Karpas-422 (cell line): ENCODE results near the gene THRAP3. TPM values are rescaled to one million over a fixed set of nuclear protein-coding genes. Genes with fewer than 3 reads are reported as not detected.

Experiments used
- DNase-seq: peaks from one replicate; pipeline ENCODE4 v3.0.0-alpha.2; 2015
- H2AFZ ChIP-seq: fragments of 200-600 bp; sonication (generic); 2 replicates; pipeline ENCODE4 v1.6.1; 2014; ENCODE audit warnings: antibody characterized with exemption, low read length, mixed read lengths
- H3K27ac ChIP-seq: fragments of 200-600 bp; sonication (generic); 2 replicates; pipeline ENCODE4 v1.5.1; 2014; ENCODE audit warnings: mild to moderate bottlenecking, low read length, moderate library complexity
- H3K27me3 ChIP-seq: fragments of 200-600 bp; sonication (generic); 2 replicates; pipeline ENCODE4 v1.6.1; 2014; ENCODE audit warnings: low read length, mixed read lengths
- H3K36me3 ChIP-seq: fragments of 200-600 bp; sonication (generic); 2 replicates; pipeline ENCODE4 v1.6.1; 2014; ENCODE audit warnings: low read length, mixed read lengths; ENCODE audit not compliant: insufficient read depth
- H3K4me1 ChIP-seq: fragments of 200-600 bp; sonication (generic); 2 replicates; pipeline ENCODE4 v1.6.1; 2014; ENCODE audit warnings: mild to moderate bottlenecking, low read length, mixed read lengths
- H3K4me2 ChIP-seq: fragments of 200-600 bp; sonication (generic); 2 replicates; pipeline ENCODE4 v1.6.1; 2014; ENCODE audit warnings: low read length, low read depth, mild to moderate bottlenecking; ENCODE audit not compliant: poor library complexity, severe bottlenecking
- H3K4me3 ChIP-seq: fragments of 200-600 bp; sonication (generic); 2 replicates; pipeline ENCODE4 v1.5.1; 2014; ENCODE audit warnings: mild to moderate bottlenecking, antibody characterized with exemption, low read length, mixed read lengths
- H3K79me2 ChIP-seq: fragments of 200-600 bp; sonication (generic); 2 replicates; pipeline ENCODE4 v1.6.1; 2014; ENCODE audit warnings: mild to moderate bottlenecking, low read length, mixed read lengths
- H3K9ac ChIP-seq: fragments of 200-600 bp; sonication (generic); 2 replicates; pipeline ENCODE4 v1.6.0; 2014; ENCODE audit warnings: low read length
- H3K9me2 ChIP-seq: fragments of 200-600 bp; sonication (generic), shearing (Covaris generic); replicated peaks from 2 replicates; pipeline ENCODE4 v1.6.0; 2014; ENCODE audit warnings: mild to moderate bottlenecking, low read length, moderate library complexity; ENCODE audit not compliant: insufficient read depth
- H3K9me3 ChIP-seq: fragments of 300-700, 200-600 bp; sonication (generic); 2 replicates; pipeline ENCODE4 v1.6.1; 2014; ENCODE audit warnings: low read length, mixed read lengths
- H4K20me1 ChIP-seq: fragments of 200-600 bp; sonication (generic); 2 replicates; pipeline ENCODE4 v1.6.1; 2014; ENCODE audit warnings: mild to moderate bottlenecking, antibody characterized with exemption, low read length, low read depth; ENCODE audit not compliant: insufficient read depth
- total RNA-seq: library from RNA; depleted of rRNA; stranded (reverse); fragments of >200 nt; shearing (Covaris generic); gene quantifications from 2 replicates; pipeline ENCODE4 v1.2.3, GENCODE V29; 2014; ENCODE audit warnings: low replicate concordance; rRNA removed

The THRAP3 gene
- total RNA-seq: 47.0 and 56.2 TPM in 2 replicates

GRCh38 chr1:36223996-36224536, at the start of gene THRAP3:
Gene THRAP3 (plus strand): TSS chr1:36224443. CDS start chr1:36282564, 58,121 bp downstream.
- peak; percentile 100 for DNase-seq
- Histone ChIP-seq H3K9me2 (no peaks in the 10 kb centered on the region), H3K4me1 (peaks cover 19% of the 10 kb centered on the region), H3K4me3 (peak within 1 kb of the TSS; percentile 98), H3K27ac (peak within 1 kb of the TSS; percentile 80), H3K27me3 (no peaks in the 10 kb centered on the region), H2AFZ (peak within 1 kb of the TSS; percentile 80), H3K9ac (peak within 1 kb of the TSS; percentile 91), H3K4me2 (peak within 1 kb of the TSS; percentile 87), H3K79me2 (peaks cover 48% of the 10 kb centered on the region), H3K36me3 (peaks cover 17% of the 10 kb centered on the region; the same call in 1 of the 2 replicates), H4K20me1 (peaks cover 21% of the 10 kb centered on the region; the same call in 1 of the 2 replicates), H3K9me3 (no peaks in the 10 kb centered on the region)

GRCh38 chr1:36174713-36175112, 49.5 kb upstream of the THRAP3 start:
- Histone ChIP-seq H3K4me2 (no peak overlapping the region), H3K4me3 (no peak overlapping the region), H3K79me2 (peaks cover 22% of the 10 kb centered on the region), H3K4me1 (peaks cover 57% of the 10 kb centered on the region), H3K36me3 (peaks cover 29% of the 10 kb centered on the region), H3K27ac (peak overlapping the region; percentile 43; the same call in 1 of the 2 replicates), H3K27me3 (no peaks in the 10 kb centered on the region), H3K9ac (no peak overlapping the region), H3K9me3 (no peaks in the 10 kb centered on the region), H4K20me1 (peaks cover 38% of the 10 kb centered on the region), H2AFZ (no peak overlapping the region), H3K9me2 (no peaks in the 10 kb centered on the region)
- DNase-seq: no peak

GRCh38 chr1:36175137-36176095, 48.8 kb upstream of the THRAP3 start:
- Histone ChIP-seq H4K20me1 (peaks cover 32% of the 10 kb centered on the region), H3K79me2 (peaks cover 15% of the 10 kb centered on the region), H3K9me2 (no peaks in the 10 kb centered on the region), H3K36me3 (peaks cover 36% of the 10 kb centered on the region), H3K4me1 (peaks cover 51% of the 10 kb centered on the region), H3K4me2 (no peak overlapping the region), H3K27me3 (no peaks in the 10 kb centered on the region), H3K9me3 (no peaks in the 10 kb centered on the region), H2AFZ (no peak overlapping the region), H3K27ac (peak overlapping the region; percentile 54; the same call in 1 of the 2 replicates), H3K9ac (no peak overlapping the region), H3K4me3 (no peak overlapping the region)
- DNase-seq: peak; percentile 76

- Histone ChIP-seq H3K9ac (no peak overlapping the region), H3K79me2 (peaks cover 10% of the 10 kb centered on the region; the same call in 1 of the 2 replicates), H2AFZ (no peak overlapping the region), H3K27ac (no peak overlapping the region; the same call in 1 of the 2 replicates), H3K9me2 (no peaks in the 10 kb centered on the region), H4K20me1 (peaks cover 26% of the 10 kb centered on the region; the same call in 1 of the 2 replicates), H3K9me3 (no peaks in the 10 kb centered on the region), H3K36me3 (peaks cover 42% of the 10 kb centered on the region), H3K4me3 (no peak overlapping the region), H3K27me3 (no peaks in the 10 kb centered on the region), H3K4me2 (no peak overlapping the region), H3K4me1 (peaks cover 42% of the 10 kb centered on the region)
- DNase-seq: no peak
Measured at GRCh38 chr1:36176106-36176949, 47.9 kb upstream of the THRAP3 start.

- Histone ChIP-seq H3K9me2 (no peaks in the 10 kb centered on the region), H4K20me1 (peaks cover 26% of the 10 kb centered on the region; the same call in 1 of the 2 replicates), H2AFZ (no peak overlapping the region), H3K4me2 (no peak overlapping the region), H3K36me3 (peaks cover 34% of the 10 kb centered on the region), H3K27me3 (no peaks in the 10 kb centered on the region), H3K4me1 (peaks cover 30% of the 10 kb centered on the region), H3K79me2 (peaks cover 10% of the 10 kb centered on the region; the same call in 1 of the 2 replicates), H3K27ac (no peak overlapping the region), H3K9ac (no peak overlapping the region), H3K9me3 (no peaks in the 10 kb centered on the region), H3K4me3 (no peak overlapping the region)
- no peak for DNase-seq
Measured at GRCh38 chr1:36177589-36178431, 46.4 kb upstream of the THRAP3 start.

GRCh38 chr1:36178471-36179219, 45.6 kb upstream of the THRAP3 start:
- Histone ChIP-seq H3K9me2 (no peaks in the 10 kb centered on the region), H3K79me2 (peaks cover 6% of the 10 kb centered on the region; the same call in 1 of the 2 replicates), H2AFZ (no peak overlapping the region), H3K36me3 (peaks cover 26% of the 10 kb centered on the region), H3K4me1 (peaks cover 21% of the 10 kb centered on the region), H3K4me3 (no peak overlapping the region), H3K9me3 (no peaks in the 10 kb centered on the region), H3K27me3 (no peaks in the 10 kb centered on the region), H3K27ac (no peak overlapping the region), H3K9ac (no peak overlapping the region), H3K4me2 (no peak overlapping the region), H4K20me1 (peaks cover 19% of the 10 kb centered on the region; the same call in 1 of the 2 replicates)
- no peak for DNase-seq

GRCh38 chr1:36179220-36179600, 45.0 kb upstream of the THRAP3 start:
- no peak for DNase-seq
- H3K27ac ChIP-seq: no peak overlapping the region
- peaks cover 21% of the 10 kb centered on the region for H3K36me3 ChIP-seq
- H3K4me3 ChIP-seq: no peak overlapping the region
- peaks cover 16% of the 10 kb centered on the region for H3K4me1 ChIP-seq
- H2AFZ ChIP-seq: no peak overlapping the region
- H3K27me3 ChIP-seq: no peaks in the 10 kb centered on the region
- H3K9me2 ChIP-seq: no peaks in the 10 kb centered on the region
- H3K4me2 ChIP-seq: no peak overlapping the region
- H3K9ac ChIP-seq: no peak overlapping the region
- H3K9me3 ChIP-seq: no peaks in the 10 kb centered on the region
- peaks cover 14% of the 10 kb centered on the region; the same call in 1 of the 2 replicates for H4K20me1 ChIP-seq
- peaks cover 2% of the 10 kb centered on the region; the same call in 1 of the 2 replicates for H3K79me2 ChIP-seq
